IPS-NIHi7 (cell line): ENCODE measurements around the gene USP35.
"Not testable (repeated sequence)": the region's sequence is repeated elsewhere in the genome, so short reads cannot be mapped to it uniquely, and the experiment has no call there.

Source experiments
- DNase-seq: peaks from one replicate; pipeline ENCODE4 v3.0.0; 2012; ENCODE audit warnings: mixed read lengths; ENCODE audit errors: extremely low spot score

USP35 gene

DNA sequence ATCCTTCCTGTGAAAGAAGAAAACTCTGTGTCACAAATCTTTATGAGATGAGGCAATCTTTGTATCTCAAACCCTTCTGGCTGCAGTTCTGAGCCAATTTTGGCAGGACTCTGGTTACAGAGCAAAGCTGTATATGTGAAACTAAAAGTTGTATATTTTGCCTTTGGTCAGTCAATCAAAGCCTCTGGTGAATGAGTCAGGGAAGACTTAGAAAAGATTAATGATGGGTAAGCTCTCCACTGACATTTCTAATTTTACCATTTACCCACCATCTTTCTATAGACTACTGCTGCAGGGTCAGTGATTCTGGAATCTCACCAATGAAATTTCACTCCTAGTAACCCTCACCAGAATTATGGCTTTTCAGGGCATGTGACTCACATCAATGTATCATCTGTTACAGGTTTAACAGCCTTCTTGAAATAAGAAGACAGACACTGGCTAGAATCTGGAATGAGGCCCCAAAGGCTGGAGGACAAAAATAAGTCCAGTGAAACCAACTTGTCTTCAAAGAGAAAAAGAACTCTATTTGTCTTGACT, 43.3 kb downstream of the USP35 start:
- no peak for DNase-seq

DNA sequence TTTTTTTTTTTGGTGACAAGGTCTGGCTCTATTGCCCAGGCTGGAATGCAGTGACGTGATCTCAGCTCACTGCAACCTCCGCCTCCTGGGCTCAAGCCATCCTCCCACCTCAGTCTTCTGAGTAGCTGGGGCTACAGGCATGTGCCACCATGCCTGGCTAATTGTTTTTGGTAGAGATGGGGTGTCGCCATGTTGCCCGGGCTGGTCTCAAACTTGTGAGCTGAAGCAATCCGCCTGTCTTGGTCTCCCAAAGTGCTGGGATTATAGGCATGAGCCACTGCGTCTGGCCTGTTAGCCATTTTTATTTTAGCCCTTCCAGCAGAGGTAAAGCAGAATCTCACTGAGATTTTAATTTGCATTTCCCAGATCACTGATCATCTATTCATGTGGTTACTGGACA, 44.3 kb downstream of the USP35 start:
- not testable (repeated sequence) for DNase-seq

GRCh38 chr11:78234006-78234405, 45.3 kb downstream of the USP35 start:
- DNase-seq: no peak

DNA sequence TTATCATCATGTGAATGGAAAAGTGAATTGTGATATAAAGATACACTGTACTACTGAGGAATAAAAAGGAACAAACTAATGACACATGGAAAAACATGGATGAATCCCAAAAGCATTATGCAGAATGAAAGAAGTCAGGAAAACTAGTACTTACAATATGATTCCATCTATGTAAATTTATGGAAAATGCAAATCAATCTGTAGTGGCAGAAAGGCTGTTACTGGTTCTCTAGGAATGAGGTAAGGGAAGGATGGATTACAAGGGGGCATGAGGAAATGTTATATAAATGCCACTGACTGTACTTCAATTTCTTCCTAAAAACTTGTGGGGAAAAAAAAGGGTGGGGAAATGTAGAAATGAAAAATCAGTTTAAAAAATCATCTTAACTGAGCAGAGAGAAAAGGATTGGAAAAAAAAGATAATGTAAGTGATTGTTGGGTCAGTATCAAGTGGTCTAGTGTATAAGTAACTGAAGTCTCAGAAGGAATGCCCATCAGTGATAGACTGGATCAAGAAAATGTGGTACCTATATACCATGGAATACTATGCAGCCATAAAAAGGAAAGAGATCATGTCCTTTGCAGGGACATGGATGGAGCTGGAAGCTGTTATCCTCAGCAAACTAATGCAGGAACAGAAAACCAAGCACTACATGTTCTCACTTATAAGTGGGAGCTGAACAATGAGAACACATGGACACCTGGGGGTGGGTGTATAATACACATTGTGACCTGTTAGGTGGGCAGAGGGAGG, 48.8 kb downstream of the USP35 start:
- no peak for DNase-seq

GRCh38 chr11:78239781-78240180, 51.1 kb downstream of the USP35 start:
- DNase-seq: no peak

GRCh38 chr11:78241475-78241874, 52.8 kb downstream of the USP35 start:
- DNase-seq: no peak

GRCh38 chr11:78244080-78244479, 55.4 kb downstream of the USP35 start:
- DNase-seq: no peak

GRCh38 chr11:78244546-78245255, 56.0 kb downstream of the USP35 start:
- DNase-seq: no peak

DNA sequence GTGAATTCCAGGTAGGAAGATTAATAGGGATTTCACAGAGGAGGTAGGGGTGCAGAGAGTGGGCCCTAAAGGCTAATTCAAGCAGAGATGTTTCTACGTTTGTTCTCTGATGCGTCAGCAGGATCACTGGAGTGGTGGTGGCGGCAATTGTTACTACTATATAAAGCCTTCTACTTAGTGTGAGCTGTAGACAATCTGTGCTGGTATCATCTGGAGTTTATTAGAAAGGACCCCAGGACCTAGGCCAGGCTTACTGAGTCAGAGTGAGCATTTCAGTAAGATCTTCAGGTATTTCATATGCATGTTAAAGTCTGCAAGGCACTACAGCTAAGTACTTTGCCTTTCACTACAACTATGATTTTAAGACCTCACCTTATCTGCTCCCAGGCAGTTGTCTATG, 59.5 kb downstream of the USP35 start:
- no peak for DNase-seq

DNA sequence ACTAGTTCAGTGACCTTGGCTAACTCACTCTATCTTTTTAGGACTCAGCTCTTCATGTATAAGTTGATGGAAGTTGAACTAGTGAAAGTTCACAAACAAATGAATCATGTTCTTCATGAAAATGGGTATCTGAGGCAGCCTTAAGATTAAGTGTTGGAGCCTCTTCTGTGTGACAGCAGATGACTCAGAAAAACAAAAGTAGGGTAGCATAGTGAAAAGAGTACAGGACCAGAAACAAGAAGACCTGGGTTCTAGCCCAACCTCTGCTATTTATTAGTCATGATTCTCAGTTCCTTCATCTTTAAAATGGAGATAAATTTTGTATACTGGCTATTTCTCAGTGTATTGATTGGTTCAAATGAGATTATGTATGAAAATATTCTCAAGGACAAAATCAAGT, 60.2 kb downstream of the USP35 start:
- no peak for DNase-seq

- no peak for DNase-seq
These were observed 61.4 kb downstream of the USP35 start for GRCh38 chr11:78250099-78250498.

DNA sequence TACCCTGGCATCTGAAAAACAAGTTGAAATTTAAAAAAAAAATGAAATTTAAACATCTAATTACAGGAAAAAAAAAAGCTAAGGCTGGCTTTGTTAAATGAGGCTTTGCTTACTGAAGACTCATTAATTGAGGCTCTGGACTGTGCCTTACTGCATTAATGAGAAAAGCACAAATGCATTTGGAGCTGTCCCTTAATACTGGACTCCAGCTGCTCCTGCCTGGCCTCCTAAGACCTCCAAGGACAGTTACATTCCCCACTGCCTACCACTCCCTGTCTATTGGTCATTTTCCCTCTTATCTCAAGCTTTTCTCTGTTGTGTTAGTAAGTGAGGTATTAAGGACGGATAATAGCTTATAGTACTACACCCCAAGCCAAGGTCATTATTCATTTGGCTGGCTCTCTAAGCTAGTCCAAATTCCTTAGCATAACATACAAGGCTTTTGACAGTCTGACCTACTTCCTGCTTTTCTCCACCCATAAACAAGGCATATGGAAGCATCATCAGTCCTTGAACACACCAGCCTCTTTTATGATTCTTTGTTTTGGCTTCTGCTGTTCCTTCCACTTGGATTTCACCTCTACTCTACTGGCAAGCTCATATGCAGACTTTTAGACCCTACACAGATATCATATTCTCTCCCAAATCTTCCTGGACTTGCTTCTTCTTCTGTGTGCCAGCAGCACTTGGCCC, 62.5 kb downstream of the USP35 start:
- no peak for DNase-seq

- DNase-seq: no peak
These were observed 65.1 kb downstream of the USP35 start for GRCh38 chr11:78253797-78254196.

DNA sequence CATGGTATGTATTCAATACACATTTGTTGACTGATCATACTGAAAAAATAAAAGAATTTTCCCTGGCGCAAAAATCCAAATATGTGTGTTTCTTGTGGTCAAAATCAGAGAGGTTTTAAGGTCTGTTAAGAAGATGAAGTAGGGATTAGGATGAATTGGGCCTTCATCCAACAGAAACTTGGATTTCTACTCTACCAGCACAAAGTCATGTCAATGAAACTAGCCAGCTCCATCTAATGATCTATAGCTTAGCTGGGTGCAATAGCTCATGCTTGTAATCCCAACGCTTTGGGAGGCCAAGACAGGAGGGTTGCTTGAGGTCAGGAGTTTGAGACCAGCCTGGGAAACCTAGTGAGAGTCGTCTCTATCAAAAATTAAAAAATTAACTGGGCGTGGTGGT, 65.5 kb downstream of the USP35 start:
- no peak for DNase-seq

- no peak for DNase-seq
These were observed 67.2 kb downstream of the USP35 start for GRCh38 chr11:78255919-78256318.

- DNase-seq: no peak
These were observed 68.2 kb downstream of the USP35 start for GRCh38 chr11:78256962-78257361.

GRCh38 chr11:78257654-78258053, 68.9 kb downstream of the USP35 start:
- DNase-seq: no peak

- no peak for DNase-seq
These were observed 71.2 kb downstream of the USP35 start for GRCh38 chr11:78259777-78260487.

DNA sequence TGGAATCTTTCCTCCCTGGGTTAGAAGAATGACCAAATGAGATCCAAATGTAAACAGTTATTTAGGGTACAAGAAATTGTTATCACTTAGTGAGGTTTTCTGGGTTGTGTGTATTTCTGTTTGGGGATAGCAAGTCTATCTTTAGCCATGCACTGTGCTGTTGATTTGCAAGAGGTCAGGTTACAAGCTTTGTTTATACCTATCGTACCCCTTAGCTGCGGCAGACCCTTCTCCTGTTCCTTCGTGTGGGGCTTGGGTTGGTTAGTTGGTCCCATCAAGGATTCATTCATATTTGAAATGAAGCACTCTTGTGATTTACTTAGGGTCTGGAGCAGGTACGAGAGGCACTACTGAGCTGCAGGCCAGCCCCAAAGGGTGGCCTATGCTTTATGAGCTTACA, 72.6 kb downstream of the USP35 start:
- DNase-seq: no peak

GRCh38 chr11:78261828-78262227, 73.1 kb downstream of the USP35 start:
- DNase-seq: no peak

- DNase-seq: no peak
These were observed 73.5 kb downstream of the USP35 start for GRCh38 chr11:78262238-78262637.

- DNase-seq: no peak
These were observed 74.0 kb downstream of the USP35 start for GRCh38 chr11:78262691-78263090.
